ENCODE data around the gene PLPPR1. TPM values are rescaled to one million over a fixed set of nuclear protein-coding genes. Genes with fewer than 3 reads are reported as not detected.
"Not testable (repeated sequence)": the region's sequence is repeated elsewhere in the genome, so short reads cannot be mapped to it uniquely, and the experiment has no call there.

PLPPR1 gene
- total RNA-seq, 1 experiment from 2014 or later = 2.4 TPM

DNA sequence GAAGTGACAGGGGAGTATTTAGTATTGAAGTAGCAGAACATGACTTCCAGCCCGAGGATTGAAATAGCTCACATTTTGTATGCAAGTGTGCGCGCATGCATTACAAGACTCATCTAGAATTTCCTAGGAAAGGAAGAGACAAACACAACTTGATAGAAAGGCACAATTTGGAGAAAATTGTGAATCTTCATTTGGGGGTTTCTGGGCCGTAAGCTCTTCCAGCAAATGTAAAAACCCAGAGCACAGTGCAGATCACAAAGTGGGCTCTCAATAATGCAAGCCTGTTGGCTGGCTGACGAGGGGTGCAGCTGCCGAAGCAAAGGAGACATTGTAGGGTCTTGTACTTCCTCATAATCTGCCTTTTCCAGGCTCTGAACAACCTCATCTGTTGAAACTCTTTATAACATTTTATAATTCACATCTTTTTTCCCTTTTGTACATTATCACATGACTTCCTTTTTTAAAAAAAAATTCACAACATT lies 247.3 kb downstream of the PLPPR1 start:
- no peak overlapping the region for H3K27ac Mint-ChIP-seq
- H3K4me3 Mint-ChIP-seq = no peak overlapping the region
- no peak overlapping the region for H4K91ac ChIP-seq (ENCODE audit: insufficient read length, low read depth, low read length)
- no peak overlapping the region for H2BK5ac ChIP-seq (ENCODE audit: insufficient read length, low read length)
- H3K18ac ChIP-seq (ENCODE audit: insufficient read length, low read depth, low read length) = no peak overlapping the region
- peaks cover 13 to 14% of the 10 kb centered on the region in 2 experiments for H3K4me1 Mint-ChIP-seq
- H3K79me1 ChIP-seq (ENCODE audit: insufficient read depth, low read depth, low read length, poor library complexity, severe bottlenecking) = no peaks in the 10 kb centered on the region
- H3K4me1 ChIP-seq (ENCODE audit: insufficient read depth, low read length) = peaks cover 5% of the 10 kb centered on the region; the same call in 1 of the 2 replicates
- no peak overlapping the region for H3K23ac ChIP-seq (ENCODE audit: insufficient read length, low read depth, low read length)
- no peak overlapping the region for H3K4me2 ChIP-seq (ENCODE audit: insufficient read depth, insufficient read length, low read length)
- WGBS (ENCODE audit: extremely low coverage, insufficient read length, low lambda C conversion rate) = no CpG with 5 or more reads among the region's 6 CpGs
- H2AFZ ChIP-seq (ENCODE audit: low read length) = no peak overlapping the region
- no peak overlapping the region for H2BK20ac ChIP-seq (ENCODE audit: low read depth, low read length, poor library complexity, severe bottlenecking)
- no peak overlapping the region for H3K56ac ChIP-seq (ENCODE audit: insufficient read length, low read depth, low read length)
- no peak overlapping the region for H2BK15ac ChIP-seq (ENCODE audit: low read depth, low read length)
- H3K9me3 Mint-ChIP-seq = no peaks in the 10 kb centered on the region
- H3K27me3 Mint-ChIP-seq (ENCODE audit: low read depth) = no peaks in the 10 kb centered on the region
- DNase-seq = no peak
- H3K27ac ChIP-seq (ENCODE audit: insufficient read length, low read depth, low read length) = no peak overlapping the region
- H3K4ac ChIP-seq (ENCODE audit: low read depth, low read length) = no peak overlapping the region
- H4K20me1 ChIP-seq (ENCODE audit: control insufficient read depth, insufficient read depth, insufficient read length) = no peaks in the 10 kb centered on the region
- no peak overlapping the region for H4K5ac ChIP-seq (ENCODE audit: insufficient read length, low read depth, low read length)
- H4K8ac ChIP-seq (replicated peaks; ENCODE audit: insufficient read length, low read depth, low read length) = no peak overlapping the region
- H3K14ac ChIP-seq (ENCODE audit: insufficient read depth, low read length) = no peak overlapping the region
- no peaks in the 10 kb centered on the region for H3K27me3 ChIP-seq (ENCODE audit: insufficient read depth, low read length)
- H2BK120ac ChIP-seq (ENCODE audit: low read depth, low read length, poor library complexity, severe bottlenecking) = no peak overlapping the region
- no peaks in the 10 kb centered on the region for H3K23me2 ChIP-seq (ENCODE audit: insufficient read length, low read depth, low read length, poor library complexity, severe bottlenecking)
- no peak overlapping the region for H2AK5ac ChIP-seq (ENCODE audit: insufficient read length, low read length)
- H3K9me3 ChIP-seq (ENCODE audit: control insufficient read depth, low read depth, low read length) = no peaks in the 10 kb centered on the region
- no peak overlapping the region for H2BK12ac ChIP-seq (ENCODE audit: insufficient read length, low read depth, low read length)
- no peak overlapping the region for H3T11ph ChIP-seq (ENCODE audit: low read length)
- TF ChIP-seq CTCF (conservative IDR thresholded peaks at IDR 0.05) = no peak
- no peak overlapping the region for H3K9ac ChIP-seq (ENCODE audit: extremely low read depth, insufficient read length, low read length)
- no peaks in the 10 kb centered on the region for H3K79me2 ChIP-seq (ENCODE audit: insufficient read depth, low read length)
- H3K36me3 Mint-ChIP-seq (ENCODE audit: insufficient read depth in 1 of 3, low read depth in 3 of 3) = no peaks in the 10 kb centered on the region

- H3K9me3 ChIP-seq (ENCODE audit: control insufficient read depth, low read depth, low read length); H4K5ac ChIP-seq (ENCODE audit: insufficient read length, low read depth, low read length); H3K14ac ChIP-seq (ENCODE audit: insufficient read depth, low read length); H3K27ac ChIP-seq (ENCODE audit: insufficient read length, low read depth, low read length); H4K8ac ChIP-seq (replicated peaks; ENCODE audit: insufficient read length, low read depth, low read length); H4K91ac ChIP-seq (ENCODE audit: insufficient read length, low read depth, low read length); H3K18ac ChIP-seq (ENCODE audit: insufficient read length, low read depth, low read length); H3K4me2 ChIP-seq (ENCODE audit: insufficient read depth, insufficient read length, low read length); H2BK120ac ChIP-seq (ENCODE audit: low read depth, low read length, poor library complexity, severe bottlenecking); DNase-seq; H4K20me1 ChIP-seq (ENCODE audit: control insufficient read depth, insufficient read depth, insufficient read length); H2BK5ac ChIP-seq (ENCODE audit: insufficient read length, low read length); H3K4me1 Mint-ChIP-seq; H2BK20ac ChIP-seq (ENCODE audit: low read depth, low read length, poor library complexity, severe bottlenecking); H3T11ph ChIP-seq (ENCODE audit: low read length); H3K4me1 ChIP-seq (ENCODE audit: insufficient read depth, low read length); H2AFZ ChIP-seq (ENCODE audit: low read length); H3K27ac Mint-ChIP-seq; H3K9ac ChIP-seq (ENCODE audit: extremely low read depth, insufficient read length, low read length); H3K79me1 ChIP-seq (ENCODE audit: insufficient read depth, low read depth, low read length, poor library complexity, severe bottlenecking); H2AK5ac ChIP-seq (ENCODE audit: insufficient read length, low read length); H3K23ac ChIP-seq (ENCODE audit: insufficient read length, low read depth, low read length); H3K23me2 ChIP-seq (ENCODE audit: insufficient read length, low read depth, low read length, poor library complexity, severe bottlenecking); H3K27me3 ChIP-seq (ENCODE audit: insufficient read depth, low read length); H3K79me2 ChIP-seq (ENCODE audit: insufficient read depth, low read length); H2BK15ac ChIP-seq (ENCODE audit: low read depth, low read length); H3K56ac ChIP-seq (ENCODE audit: insufficient read length, low read depth, low read length); H2BK12ac ChIP-seq (ENCODE audit: insufficient read length, low read depth, low read length); H3K4ac ChIP-seq (ENCODE audit: low read depth, low read length); H3K4me3 Mint-ChIP-seq; H3K27me3 Mint-ChIP-seq (ENCODE audit: low read depth): not testable (repeated sequence)
- no CpG with 5 or more reads among the region's 12 CpGs for WGBS (ENCODE audit: extremely low coverage, insufficient read length, low lambda C conversion rate)
- Mint-ChIP-seq H3K36me3 (ENCODE audit: insufficient read depth in 1 of 3, low read depth in 3 of 3) (peaks cover 7 to 25% (median 7%) of the 10 kb centered on the region in 3 experiments), H3K9me3 (peaks cover 11 to 13% of the 10 kb centered on the region in 2 experiments)
Measured at GRCh38 chr9:101291043-101291442, 262.5 kb downstream of the PLPPR1 start.
